DMS153 treated with DMSO at 0.1 percent for 48 hours (cell line): ENCODE measurements around the gene VPS54.
A peak's percentile ranks its signal among the peaks of the same experiment; 100 is the strongest.

Source experiments
- DNase-seq: peaks from one replicate; lab custom pipeline; 2025; ENCODE audit not compliant: unreplicated experiment; lab: John Stamatoyannopoulos, UW

VPS54 gene, protein sequence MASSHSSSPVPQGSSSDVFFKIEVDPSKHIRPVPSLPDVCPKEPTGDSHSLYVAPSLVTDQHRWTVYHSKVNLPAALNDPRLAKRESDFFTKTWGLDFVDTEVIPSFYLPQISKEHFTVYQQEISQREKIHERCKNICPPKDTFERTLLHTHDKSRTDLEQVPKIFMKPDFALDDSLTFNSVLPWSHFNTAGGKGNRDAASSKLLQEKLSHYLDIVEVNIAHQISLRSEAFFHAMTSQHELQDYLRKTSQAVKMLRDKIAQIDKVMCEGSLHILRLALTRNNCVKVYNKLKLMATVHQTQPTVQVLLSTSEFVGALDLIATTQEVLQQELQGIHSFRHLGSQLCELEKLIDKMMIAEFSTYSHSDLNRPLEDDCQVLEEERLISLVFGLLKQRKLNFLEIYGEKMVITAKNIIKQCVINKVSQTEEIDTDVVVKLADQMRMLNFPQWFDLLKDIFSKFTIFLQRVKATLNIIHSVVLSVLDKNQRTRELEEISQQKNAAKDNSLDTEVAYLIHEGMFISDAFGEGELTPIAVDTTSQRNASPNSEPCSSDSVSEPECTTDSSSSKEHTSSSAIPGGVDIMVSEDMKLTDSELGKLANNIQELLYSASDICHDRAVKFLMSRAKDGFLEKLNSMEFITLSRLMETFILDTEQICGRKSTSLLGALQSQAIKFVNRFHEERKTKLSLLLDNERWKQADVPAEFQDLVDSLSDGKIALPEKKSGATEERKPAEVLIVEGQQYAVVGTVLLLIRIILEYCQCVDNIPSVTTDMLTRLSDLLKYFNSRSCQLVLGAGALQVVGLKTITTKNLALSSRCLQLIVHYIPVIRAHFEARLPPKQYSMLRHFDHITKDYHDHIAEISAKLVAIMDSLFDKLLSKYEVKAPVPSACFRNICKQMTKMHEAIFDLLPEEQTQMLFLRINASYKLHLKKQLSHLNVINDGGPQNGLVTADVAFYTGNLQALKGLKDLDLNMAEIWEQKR

DNA sequence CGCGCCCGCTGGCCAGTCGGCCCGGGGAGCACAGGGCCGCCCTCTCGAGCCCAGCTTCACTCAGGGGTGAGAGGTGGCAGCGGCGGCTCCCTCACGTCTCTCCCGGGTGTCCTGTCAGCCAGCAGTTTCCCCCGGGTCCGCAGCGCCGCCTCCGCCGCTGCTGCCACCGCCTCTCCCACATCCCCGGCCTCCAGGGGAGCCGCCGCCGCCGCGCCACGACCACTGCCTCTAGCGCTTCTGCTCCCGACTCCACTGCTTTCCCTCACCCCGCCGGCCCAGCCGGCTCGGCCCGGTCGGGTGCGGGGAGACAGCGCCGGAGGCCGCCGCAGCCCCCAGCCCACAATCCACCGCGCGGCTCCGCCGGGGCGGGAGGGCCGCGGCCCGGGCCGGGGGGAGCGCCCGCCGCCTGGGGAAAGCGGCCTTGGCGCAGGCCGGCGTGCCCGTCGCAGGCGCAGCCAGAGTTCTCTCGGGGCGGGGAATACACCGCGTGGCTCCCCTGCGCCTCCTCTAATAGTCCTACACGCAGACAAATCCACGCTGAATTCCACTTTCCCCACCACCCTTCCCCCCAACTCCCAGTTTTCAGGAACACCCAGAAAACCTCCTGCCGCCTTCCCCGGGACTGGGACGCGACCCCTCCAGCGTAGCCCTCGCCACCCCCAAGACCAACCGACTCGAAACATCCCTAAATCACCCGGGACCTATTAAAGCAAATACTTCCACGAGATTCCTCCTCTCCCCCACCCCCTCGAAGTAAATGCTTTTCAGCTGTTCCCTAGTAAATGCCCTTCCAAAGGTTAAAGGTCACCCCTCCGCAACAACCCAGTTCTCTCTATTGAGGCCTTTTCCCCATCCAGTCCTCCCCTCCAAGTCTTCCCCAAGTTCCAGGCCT lies at the start of gene VPS54:
Gene VPS54, minus strand, starts transcription at position 346 of the 892 bp plus-strand sequence. CDS start 35,429 bp downstream, outside the sequence.
- DNase-seq: peak; percentile 43

DNA sequence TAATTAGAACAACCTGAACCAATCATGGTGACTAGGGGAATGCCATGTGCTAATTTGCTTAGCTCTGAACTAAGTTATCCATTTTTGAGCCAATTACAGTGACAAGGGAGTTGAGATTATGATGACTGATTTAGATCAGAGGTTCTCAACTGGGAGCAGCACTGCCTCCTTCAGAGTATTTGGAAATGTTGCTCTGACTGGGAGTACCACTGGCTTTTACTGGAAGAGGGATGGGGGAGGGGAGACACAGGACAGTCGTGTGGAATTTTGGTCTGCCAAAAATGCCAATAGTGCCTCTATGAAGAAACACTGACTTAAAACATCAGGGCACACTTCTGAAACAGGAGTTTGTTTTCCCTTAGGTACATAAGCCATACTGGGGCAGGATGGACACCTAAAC lies 48.1 kb upstream of the VPS54 start:
- no peak for DNase-seq

DNA sequence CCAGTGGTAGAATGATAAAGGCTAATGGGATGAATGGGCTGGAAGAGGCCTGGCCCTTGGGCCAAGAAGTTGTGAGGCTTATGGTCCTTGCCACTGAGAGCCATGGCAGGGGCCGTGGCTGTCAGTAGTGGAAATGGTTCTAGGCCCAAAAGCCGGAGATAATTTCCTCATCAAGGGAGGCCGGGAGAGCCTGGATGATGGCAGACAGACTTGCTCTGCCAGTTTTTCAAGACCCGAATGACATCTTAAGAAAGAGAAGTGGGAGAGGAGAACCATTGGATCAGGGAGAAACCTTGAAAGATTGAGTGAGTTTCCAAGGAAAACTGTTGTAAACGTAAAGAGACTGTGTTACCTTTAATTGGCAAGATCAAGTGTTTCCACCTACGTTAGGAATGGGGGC lies 46.3 kb upstream of the VPS54 start:
- no peak for DNase-seq

DNA sequence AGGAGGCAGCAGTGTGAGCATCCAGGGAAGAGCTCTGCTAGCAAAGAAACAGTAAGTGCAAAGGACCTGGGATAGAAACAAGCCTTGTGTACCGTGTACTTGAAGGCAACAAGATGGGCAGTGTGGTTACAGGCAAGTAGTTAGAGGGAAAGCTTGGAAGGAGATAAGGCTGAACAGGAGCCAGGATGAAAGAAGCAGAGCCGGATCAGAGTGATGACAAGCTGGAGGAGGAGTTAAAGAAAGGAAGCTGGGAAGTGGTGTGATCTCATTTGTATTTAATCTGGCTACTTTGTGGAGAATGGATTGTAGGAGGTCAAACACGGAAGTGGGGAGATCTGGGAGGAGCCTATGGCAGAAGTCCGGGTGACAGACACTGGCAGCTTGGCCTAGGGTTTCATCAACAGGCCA lies 44.7 kb upstream of the VPS54 start:
- DNase-seq: peak; percentile 26

DNA sequence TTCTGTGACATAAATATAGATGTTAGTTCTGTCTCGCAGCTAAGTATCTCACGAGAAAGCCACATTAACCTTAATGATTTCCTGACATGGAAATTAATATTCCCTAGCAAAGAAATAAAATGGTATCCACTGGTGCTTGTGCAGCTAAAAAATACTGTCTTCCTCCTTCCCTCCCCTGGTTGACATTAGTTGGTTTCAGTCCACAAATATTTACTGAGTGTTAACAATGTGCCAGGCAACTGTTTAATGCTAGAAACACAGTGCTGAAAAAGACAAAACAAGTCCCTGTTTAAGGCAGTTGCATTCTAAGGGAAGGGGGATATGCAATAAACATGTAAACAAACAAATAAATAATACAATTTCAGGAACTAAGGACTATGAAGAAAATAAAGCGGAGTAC lies 44.2 kb upstream of the VPS54 start:
- DNase-seq: no peak

DNA sequence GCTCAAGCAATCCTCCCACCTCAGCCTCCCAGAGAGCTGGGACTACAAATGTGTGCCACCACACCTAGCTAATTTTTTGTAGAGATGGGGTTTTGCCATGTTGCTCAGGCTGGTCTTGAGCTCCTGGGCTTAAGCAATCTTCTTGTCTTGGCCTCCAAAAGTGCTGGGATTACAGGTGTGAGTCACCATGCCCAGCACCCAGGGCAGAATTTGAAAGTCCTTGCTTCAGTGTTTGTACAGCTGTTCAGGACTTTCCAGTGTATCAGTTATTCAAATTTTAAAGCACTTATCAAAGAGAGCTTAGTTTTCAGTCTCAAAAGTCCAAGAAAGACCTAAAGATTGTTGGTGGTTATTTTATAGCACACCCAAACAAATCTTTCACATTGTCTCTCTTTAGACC lies 43.6 kb upstream of the VPS54 start:
- DNase-seq: no peak

DNA sequence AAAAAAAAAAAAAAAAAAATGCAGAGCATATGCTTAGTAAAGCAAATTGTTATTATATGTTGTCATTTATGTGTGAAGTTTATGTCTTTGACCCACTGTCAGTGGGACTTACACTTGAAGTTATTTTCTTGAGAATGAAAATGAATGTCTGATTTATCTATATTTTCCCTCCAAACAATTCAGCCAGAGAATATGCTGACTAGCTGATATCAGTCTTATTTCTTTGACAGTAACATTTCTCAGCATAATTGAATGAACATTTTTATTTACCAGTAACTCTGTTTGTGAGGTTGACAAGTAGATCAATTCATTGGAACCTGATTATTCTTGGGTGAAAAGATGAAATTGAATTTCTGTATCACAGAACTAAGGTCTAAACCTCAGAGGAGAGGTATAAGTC lies 40.0 kb upstream of the VPS54 start:
- DNase-seq: no peak

DNA sequence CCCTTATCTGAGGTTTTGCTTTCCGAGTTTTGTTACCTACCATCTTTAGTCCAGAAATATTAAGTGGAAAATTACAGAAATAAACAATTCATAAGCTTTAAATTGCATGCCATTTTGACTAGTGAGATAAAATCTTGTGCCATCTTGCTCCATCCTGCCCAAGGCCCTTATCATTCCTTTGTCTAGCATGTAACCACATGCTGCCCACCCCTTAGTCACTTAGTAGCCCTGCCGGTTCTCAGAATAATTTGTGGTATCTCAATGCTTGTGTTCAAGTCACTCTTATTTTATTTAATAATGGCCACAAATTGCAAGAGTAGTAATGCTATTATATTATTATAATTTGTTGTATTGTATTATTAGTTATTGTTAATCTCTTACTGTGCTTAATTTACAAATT lies 36.8 kb upstream of the VPS54 start:
- DNase-seq: no peak

DNA sequence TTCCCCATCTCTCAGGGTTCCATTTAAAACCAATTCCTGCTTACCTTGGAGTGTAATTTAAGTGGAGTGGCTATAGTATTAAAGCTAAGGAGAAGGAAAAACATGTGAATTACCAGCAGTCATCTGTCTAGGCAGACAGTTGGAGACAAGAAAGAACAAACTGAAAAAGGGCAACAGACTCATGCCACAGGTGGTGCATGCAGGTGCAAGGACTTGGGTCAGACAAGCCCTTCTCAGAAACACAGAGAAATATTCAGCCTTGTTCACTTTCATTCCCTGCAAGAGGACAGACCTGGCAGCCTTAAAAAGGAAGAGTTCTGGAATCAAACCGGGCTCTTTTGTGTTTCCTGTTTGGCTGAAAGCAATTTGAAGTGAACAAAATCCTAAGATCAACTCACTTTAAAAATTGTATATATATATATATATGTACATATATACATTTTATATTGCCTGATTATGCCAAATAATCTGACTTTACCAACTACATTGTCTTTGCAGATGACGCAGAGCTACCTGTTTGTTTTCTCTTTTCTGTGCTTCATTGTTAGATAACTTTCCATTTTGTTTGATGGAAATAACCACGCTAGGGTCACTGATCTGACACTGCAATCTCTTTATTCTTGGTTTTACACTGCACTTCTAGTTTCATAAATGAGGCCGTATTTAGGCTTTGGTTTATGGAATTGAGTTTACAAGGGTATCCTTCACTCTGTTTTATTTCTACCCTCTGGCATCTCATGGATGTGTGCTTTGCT lies 35.1 kb upstream of the VPS54 start:
- no peak for DNase-seq

DNA sequence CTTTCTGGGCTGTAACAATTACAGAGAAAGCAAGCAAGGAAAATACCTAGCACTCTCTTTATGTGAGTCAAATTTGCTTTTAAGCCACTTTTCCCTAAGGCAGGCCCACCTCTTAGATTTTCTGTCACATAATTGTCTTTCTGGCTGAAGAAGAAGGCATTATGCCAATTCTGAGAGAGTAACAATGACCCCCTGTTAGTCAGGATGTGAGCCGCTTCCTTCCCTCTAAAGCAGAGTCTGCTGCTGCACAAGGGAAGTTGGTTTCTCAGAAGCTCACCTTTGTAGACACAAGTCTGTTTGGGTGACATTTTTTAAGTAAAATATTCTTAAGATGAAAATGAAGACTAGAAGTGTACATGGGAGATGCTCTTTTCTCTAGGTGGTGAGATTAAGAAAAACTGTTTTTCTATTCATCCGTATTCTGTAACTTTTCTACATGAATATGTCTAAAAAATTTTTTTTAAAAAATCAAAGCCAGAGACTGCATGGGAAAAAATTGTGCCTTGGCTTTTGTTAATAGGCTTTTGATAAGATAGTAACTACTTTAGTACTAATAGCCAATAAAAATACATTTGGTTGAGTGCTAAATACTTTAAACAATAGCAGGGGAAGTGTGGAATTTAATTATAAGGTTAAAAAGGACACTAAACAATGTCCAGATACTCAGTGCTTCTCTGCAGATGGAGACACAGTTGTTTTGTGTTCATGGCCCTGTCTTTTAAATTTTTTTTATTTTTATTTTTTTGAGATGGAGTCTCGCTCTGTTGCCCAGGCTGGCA lies 33.4 kb upstream of the VPS54 start:
- no peak for DNase-seq

DNA sequence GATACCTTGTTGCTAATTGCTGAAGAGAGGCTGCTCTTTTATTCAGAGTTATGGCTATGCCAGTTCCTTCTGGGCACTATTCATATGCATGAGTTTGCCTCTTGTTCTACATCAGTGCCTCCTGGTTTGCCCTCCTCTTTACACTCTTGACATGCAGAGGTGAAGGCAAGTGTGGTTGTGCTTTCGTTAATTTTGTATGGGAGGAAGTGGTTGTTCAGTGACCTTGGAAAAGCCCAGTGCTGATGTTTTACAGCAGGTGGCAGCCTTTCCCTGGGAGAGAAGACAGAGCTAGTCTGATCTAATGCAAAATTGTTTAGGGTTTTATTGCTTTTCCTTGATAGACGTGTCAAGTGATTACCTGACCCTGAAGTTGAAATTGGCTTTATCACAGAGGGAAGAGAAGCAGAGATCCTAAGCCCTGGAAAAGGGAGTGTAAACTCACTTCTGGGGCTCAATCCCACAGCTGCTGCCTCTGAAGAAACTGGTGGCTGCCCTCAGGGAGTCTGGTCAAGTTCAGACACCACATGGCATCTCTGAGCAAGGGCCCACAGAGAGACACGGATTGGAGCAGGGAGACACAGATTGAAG lies 30.5 kb upstream of the VPS54 start:
- peak; percentile 86 for DNase-seq

DNA sequence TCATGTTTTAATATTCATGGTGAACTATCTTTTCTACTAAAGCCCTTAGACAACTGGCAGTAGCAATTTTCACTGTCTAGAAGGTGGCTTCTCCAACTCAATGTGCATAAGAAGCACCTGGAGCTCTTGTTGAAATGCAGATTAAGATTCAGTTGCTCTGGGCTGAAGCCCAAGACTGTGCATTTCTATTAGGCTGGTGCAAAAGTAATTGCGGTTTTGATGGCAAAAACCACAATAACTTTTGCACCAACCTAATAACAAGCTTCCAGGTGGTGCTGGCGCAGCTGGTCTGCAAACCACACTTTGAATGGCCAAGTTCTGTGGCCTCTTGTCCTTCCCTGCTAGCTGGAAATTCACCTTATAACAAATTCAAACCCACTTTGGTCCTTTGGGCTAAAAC lies 26.7 kb upstream of the VPS54 start:
- no peak for DNase-seq

DNA sequence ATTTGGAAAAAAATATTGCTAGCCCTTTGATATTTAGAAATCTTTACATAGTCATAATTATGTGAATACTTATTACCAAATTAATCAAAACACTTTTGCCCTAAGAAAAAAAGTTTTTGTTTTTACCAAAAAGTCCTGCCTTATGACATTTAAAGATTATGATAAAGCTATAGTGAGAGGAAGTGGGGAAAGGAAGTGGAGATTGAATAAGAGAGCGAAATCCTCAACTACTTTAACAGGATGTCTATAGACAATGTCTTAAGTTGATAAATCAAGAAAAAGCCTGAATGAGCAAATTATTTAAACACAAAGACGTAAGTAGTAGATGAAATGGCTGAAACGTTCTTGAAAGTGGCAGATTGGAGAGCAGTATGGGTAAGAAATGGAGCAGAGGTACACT lies 20.9 kb upstream of the VPS54 start:
- no peak for DNase-seq

DNA sequence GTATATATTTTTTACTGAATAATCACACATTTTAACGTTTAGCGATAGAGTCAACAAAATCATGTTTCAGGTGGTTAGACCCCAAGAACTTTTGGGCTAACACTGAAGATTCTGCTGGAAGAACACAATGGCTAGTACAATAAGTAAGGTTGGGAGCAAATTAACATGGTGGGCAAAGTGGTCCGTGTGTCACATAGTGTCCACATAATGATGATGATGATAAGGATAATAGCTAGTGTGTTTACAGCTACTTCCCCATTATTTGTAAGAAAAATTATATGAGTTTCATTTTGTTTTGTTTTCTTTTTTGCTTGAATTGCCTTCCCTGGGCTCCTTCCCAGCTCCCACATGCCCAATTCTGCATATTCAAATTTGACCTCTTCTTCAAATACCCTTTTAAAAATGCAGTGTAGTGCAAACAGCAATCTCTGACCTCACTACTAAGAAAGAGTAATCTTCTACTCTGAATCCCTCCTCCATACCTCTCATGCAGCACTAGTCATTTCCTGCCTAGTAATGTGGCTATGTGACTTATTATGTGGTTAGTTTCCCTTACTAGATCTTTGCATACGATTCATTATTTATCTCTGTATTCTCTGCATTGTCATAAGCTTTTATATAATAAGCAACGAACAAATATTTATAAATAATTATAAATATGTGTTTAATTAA lies 16.9 kb upstream of the VPS54 start:
- peak; percentile 22 for DNase-seq

DNA sequence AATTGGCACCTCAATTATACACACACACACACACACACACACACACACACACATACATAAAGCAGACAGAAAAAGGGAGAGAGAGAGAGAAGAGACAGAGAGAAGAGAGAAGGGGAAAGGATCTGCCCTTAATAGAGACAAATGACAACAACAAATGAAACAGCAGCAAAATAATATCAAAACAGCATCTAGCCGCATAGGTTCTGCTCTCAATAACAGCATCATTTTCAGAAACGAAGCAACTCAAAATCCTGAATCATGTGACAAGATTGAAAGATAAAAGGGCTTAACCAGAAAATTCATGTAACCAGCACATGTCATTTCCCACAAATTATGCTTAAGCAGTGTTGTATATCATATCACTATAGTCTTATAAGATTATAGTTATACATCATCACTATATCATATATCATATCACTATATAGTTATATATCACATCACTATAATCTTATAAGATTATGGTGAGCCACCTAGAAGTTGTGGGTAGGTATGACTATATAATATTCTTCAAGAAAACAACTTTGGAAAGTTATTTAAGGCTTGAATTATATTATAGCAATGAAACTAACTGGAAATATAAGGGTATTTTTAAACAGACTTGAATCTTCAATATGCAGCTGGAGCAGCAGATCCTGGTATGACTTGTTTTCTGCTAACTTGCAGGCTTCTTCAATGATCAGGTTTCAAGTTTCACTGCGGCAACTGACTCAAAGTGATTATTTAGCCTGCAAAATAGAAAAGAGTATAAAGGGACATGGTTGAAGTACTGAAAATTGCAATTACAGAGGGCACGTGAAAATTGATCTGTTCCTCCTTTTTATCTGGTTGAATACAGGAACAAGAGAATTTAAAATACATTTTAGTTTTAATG lies 16.1 kb upstream of the VPS54 start:
- peak; percentile 32 for DNase-seq

DNA sequence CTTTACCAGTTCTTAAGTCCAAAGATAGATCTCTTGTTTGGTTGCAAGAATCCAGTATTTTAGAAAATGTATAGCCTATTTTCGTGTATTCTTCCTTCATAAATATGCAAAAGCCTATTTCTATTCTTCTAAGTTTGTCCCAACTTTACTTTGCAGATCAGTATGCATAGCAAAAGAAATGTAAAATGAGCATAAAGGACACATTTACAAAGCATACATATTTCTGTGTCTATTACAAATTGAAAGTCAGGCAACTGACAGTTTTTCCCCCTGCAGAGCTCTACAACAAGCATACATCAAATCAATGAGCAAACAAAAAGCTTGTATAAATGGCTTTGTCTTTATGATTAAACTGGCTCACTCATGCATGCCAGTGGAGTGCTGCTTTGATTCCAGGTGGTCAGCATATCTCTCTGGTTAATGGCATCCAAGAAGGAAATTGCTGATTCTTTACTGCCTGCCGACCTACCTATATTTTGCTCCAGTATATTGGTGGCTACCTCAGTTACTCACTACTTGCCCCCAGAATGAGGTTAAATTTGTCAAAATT lies 10.0 kb upstream of the VPS54 start:
- DNase-seq: peak; percentile 47

DNA sequence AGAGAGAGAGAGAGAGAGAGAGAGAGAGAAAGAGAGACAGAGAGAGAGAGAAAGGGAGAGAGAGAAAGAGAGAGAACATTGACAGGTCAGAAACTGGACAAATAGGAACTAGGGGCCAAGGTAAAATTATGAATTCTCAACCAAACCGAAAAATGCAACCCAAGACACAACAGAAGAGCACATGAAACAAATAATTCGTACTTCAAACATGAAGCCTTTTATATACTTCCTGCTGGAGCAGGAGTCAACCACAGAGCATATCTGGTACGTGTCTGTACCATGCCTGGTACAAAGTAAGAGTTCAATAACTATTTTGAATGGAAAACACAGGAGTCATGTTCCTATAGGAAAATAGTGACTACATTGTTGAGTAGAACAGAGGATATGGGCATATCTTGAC lies 6.5 kb upstream of the VPS54 start:
- DNase-seq: no peak
